HG02870 (cell line): ENCODE measurements around the gene NSUN6.

Source experiments
- ATAC-seq: cut with Tn5 transposase; IDR thresholded peaks from one replicate; pipeline ENCODE4 v1.9.1; 2021; ENCODE audit warnings: mild to moderate bottlenecking, moderate library complexity; ENCODE audit not compliant: unreplicated experiment

The NSUN6 gene

DNA sequence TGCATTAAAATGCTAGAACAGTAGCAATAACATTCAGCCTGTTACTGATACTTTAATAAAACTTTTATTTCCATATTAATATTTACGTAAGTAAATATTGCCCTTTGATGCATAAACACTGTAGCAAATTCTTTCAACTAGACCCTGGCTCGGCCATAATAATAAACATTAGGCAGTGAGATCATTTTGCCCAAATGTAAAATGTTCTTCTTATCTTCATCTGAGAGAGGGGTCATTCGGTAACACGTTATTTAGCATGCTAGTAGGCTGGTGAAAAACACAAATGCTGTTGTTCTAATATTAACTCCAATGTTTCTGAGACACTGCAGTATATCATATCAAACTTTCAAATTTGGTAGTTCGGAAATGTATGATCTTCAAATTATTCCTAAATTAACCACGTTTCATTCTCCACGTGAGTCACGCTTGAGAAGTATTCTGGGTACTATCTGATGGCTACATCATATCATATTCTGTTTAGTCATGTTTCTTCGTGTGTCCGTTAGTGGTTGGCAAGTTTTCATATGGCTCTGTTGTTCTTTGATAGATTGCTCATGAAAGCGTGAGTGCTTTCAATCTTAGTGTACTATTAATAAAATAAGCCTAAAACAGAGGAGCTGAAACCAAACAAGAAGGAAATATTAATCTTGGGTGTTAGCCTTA is 145.8 kb downstream of the NSUN6 start:
- no peak for ATAC-seq

DNA sequence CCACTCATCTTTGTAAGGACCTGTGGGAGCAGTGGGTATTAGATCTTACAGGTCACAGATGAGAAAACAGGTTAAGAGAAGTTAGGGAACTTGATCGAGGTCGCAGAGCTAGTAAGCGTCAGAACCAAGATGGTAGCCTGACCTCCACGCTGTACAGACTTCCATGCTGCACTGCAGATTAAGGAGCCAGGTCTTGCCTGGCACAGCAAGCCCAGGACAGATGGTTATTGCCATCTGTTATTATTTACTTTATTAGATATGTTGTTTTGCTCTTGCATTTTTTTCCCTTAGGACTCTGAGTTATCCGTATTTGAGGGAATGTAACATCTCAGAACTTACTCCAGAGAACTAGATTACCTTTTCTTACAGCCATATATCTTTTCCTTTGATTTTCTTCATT is 147.2 kb downstream of the NSUN6 start:
- ATAC-seq: no peak

DNA sequence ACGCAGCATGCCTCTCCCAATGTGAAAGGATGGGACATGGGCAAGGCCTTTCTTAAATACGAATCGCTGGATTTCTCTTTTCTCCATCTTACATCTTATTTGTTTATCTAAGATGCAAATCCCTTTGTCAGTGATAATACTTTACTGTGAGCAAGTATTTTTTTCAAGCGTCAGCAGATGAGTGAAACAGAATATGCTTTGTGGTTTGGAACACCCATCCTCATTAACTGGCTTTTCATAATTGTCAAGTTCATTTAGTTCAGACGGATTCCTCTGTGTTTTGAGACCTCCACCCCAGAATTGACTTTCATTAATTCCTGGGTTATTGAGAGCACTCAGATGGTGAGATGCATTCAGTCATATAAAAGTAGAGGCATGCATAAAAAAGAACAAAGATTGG is 149.8 kb downstream of the NSUN6 start:
- ATAC-seq: peak; percentile 4

DNA sequence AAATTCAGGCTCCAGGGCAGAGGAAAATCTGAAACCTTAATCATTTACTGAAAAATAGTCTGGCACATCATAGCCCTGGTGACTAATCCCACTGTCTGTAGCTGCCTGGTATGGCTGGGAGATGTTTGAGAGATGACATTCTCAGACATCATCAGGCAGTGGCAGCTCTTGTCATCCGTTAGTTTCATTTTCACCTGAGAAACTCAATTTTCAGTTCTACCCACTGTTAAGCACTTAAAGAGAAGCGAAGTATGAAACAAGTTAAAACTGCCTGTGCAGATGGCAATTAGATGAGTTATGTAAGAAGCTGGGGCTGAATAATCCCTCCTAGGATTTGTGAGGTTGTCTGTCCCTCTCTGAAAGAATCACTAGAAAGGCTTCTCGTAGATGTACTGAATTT is 150.2 kb downstream of the NSUN6 start:
- peak; percentile 92 for ATAC-seq

DNA sequence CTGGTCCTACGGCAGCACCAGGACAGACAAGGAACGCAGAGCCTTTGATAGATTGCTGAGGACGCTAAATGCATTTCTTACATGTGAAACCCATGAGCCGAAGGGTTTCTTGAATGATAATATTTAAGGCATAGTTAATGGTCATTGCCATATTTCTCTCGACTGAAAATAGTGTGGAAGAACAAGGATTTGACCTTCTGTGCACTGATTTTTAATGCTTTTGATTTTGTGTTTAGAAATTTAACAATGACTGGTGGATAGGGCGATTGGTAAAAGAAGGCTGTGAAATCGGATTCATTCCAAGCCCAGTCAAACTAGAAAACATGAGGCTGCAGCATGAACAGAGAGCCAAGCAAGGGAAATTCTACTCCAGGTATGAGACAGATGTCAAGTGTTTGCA is 150.8 kb downstream of the NSUN6 start:
- ATAC-seq: no peak

DNA sequence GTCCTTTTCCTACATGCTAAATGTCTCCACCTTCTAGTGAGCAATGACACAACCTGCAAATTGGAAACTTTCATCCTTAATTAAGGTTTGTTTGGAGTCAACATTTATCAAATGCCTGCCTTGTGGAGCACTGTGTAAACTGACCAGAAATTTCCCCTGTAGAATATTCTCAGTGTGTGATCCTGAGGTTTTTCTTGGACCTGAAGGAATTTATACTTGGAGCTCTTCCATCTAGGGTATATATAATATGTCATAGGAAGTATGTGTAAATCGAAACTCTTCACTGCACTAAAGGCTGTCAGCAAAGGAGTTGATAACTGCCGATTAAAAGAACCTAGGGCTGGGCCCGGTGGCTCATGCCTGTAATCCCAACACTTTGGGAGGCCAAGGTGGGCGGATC is 152.4 kb downstream of the NSUN6 start:
- ATAC-seq: no peak

DNA sequence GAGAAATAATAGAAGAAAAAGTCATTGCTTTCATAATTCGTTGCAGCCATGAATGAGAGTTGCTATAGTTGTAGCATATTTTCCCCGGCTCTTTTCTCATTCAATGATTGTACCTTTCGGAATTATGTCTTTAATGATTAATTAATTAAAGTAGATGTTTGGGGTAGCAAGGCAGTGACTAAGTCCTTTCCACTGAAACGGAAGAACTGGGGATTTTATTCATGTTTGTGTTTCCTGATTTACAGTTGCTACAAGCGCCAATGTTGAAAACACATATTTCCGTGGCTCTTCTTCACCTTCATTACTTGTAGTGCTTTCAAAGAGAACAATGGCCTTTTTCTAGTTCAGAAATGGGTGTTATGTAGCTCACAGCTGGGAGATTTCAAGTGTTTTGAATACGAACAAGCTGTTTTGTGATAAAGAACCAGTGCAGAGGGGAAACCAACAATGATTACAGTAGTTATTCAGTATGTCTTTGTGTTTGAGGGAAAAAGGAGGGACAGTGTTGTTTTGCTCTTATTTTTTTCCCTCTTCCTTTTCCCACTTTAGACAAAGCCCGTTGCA is 153.5 kb downstream of the NSUN6 start:
- no peak for ATAC-seq
